Ramos (cell line): ENCODE results near the gene OSBPL5.

ENCODE experiments used
- in situ Hi-C: fragments of 300-500 bp; cut with MboI; formaldehyde crosslinking; loops from one replicate; pipeline ENCODE4 v1.14.3; 2022; ENCODE audit warnings: low sequenced_read_pairs; ENCODE audit not compliant: unreplicated experiment

Gene OSBPL5

GRCh38 chr11:3047637-3048036 is 117.5 kb downstream of the OSBPL5 start:
- in situ Hi-C loops: no loop called here

- in situ Hi-C loops: no loop called here
These were observed 118.5 kb downstream of the OSBPL5 start for GRCh38 chr11:3046641-3047040.

- in situ Hi-C loops: no loop called here
These were observed 118.9 kb downstream of the OSBPL5 start for GRCh38 chr11:3046190-3046589.

- in situ Hi-C loops: no loop called here
These were observed 120.2 kb downstream of the OSBPL5 start for GRCh38 chr11:3044915-3045314.

- in situ Hi-C loops: no loop called here
These were observed 121.1 kb downstream of the OSBPL5 start for GRCh38 chr11:3044004-3044403.

- in situ Hi-C loops: no loop called here
These were observed 121.7 kb downstream of the OSBPL5 start for GRCh38 chr11:3043315-3043871.

GRCh38 chr11:3042496-3043314 is 122.4 kb downstream of the OSBPL5 start:
- in situ Hi-C loops: no loop called here

GRCh38 chr11:3041699-3042441 is 123.2 kb downstream of the OSBPL5 start:
- in situ Hi-C loops: no loop called here

- in situ Hi-C loops: no loop called here
These were observed 124.2 kb downstream of the OSBPL5 start for GRCh38 chr11:3040881-3041280.

GRCh38 chr11:3037945-3038271 is 127.2 kb downstream of the OSBPL5 start:
- in situ Hi-C loops: no loop called here
